ENCODE measurements around the gene IQSEC1.

IQSEC1 gene

DNA sequence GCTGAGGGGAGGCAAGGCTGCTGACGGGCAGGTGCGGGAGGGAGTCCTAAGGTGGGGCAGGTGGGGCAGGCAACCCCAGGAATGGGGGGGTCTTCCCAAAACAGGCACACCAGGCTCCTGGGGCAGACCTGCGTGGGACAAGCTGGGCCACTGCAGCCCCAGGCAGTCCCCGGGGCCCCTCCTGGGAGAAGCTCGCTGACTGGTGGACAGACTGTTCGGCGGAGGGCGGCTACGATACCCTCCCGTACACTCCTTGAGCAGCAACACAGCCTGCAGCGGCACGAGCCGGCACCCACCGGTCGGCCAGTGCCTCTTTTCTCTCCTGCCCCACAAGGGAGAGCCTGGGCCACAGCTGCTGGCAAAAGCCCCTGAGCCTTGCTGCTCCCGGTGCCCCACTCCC lies 165.9 kb downstream of the IQSEC1 start:
- H3K27ac ChIP-seq (ENCODE audit: low read length), result no peak overlapping the region
- no peaks in the 10 kb centered on the region for H3K4me1 ChIP-seq (ENCODE audit: control insufficient read depth in 1 of 2, insufficient read depth in 2 of 2, low read length in 2 of 2)
- H3K4me3 ChIP-seq (ENCODE audit: low read depth in 1 of 2, low read length in 2 of 2), result no peak overlapping the region
- H3K9me3 ChIP-seq (ENCODE audit: control insufficient read depth in 1 of 2, low read length in 2 of 2), result no peaks in the 10 kb centered on the region
- H3K36me3 ChIP-seq (ENCODE audit: control insufficient read depth in 1 of 2, insufficient read depth in 2 of 2, low read length in 2 of 2), result peaks cover 60 to 96% of the 10 kb centered on the region in 2 donors
- no peaks in the 10 kb centered on the region for H3K27me3 ChIP-seq (ENCODE audit: low read depth, low read length)

DNA sequence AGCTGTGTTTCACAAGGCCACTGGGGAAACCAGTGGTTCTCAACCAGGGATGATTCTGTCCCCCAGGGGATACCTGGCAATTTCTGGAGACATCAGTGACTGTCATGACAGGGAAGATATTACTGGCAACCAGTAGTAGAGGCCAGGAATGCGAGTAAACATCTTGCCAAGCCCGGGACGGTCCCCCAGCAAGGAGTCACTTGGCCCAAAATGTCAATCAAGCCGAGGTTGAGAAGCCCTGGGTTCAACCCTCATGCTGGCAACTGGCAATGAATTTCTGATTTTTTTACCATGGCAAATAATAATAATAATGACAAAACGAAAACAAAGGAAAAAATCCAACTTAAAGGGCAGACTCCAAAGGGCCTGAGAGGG lies 166.3 kb downstream of the IQSEC1 start:
- Histone ChIP-seq H3K27ac (ENCODE audit: low read length) (no peak overlapping the region), H3K9me3 (ENCODE audit: control insufficient read depth in 1 of 2, low read length in 2 of 2) (no peaks in the 10 kb centered on the region), H3K4me3 (ENCODE audit: low read depth in 1 of 2, low read length in 2 of 2) (no peak overlapping the region), H3K4me1 (ENCODE audit: control insufficient read depth in 1 of 2, insufficient read depth in 2 of 2, low read length in 2 of 2) (no peaks in the 10 kb centered on the region), H3K27me3 (ENCODE audit: low read depth, low read length) (no peaks in the 10 kb centered on the region), H3K36me3 (ENCODE audit: control insufficient read depth in 1 of 2, insufficient read depth in 2 of 2, low read length in 2 of 2) (peaks cover 56 to 96% of the 10 kb centered on the region in 2 donors)

DNA sequence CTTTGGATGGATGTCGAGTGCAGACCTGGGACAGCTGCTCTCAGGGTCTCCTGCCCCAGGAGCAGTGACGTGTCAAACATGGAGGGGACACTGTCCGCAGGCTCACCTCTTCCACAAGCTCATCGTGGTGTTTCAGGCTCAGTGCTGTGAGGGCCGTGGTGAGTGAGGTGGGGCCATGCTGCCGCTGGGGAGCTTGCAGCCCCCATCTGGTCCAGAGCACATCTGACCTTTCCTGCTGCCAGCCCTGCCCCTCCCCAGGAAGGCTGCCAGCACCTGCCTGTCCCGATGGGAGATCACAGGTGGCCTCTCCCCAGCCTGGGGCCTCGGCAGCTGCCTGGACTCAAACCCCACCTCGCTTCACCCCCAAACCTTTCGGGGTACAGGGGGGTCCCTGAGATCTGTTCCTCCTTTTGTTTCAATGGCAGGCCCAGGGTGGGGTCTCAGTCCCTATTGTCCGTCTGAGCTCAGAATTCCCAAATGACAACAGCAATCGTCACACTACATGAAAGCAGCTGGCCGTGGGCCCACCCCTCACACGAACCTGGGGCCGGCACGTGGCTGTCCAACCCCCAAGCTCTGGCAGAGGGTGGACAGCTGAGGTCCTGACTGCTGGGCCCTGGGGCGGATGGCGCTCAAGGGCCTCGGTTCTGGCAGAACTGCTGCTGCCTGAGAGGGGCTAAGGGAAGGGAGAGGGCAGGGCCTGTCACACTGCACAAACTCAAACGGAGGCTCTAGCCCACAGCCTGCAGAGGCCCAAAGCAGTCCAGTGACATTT lies 166.9 kb downstream of the IQSEC1 start:
- Histone ChIP-seq H3K27ac (ENCODE audit: low read length) (no peak overlapping the region), H3K9me3 (ENCODE audit: control insufficient read depth in 1 of 2, low read length in 2 of 2) (no peaks in the 10 kb centered on the region), H3K27me3 (ENCODE audit: low read depth, low read length) (no peaks in the 10 kb centered on the region), H3K4me3 (ENCODE audit: low read depth in 1 of 2, low read length in 2 of 2) (no peak overlapping the region), H3K36me3 (ENCODE audit: control insufficient read depth in 1 of 2, insufficient read depth in 2 of 2, low read length in 2 of 2) (peaks cover 50 to 96% of the 10 kb centered on the region in 2 donors), H3K4me1 (ENCODE audit: control insufficient read depth in 1 of 2, insufficient read depth in 2 of 2, low read length in 2 of 2) (no peaks in the 10 kb centered on the region)

DNA sequence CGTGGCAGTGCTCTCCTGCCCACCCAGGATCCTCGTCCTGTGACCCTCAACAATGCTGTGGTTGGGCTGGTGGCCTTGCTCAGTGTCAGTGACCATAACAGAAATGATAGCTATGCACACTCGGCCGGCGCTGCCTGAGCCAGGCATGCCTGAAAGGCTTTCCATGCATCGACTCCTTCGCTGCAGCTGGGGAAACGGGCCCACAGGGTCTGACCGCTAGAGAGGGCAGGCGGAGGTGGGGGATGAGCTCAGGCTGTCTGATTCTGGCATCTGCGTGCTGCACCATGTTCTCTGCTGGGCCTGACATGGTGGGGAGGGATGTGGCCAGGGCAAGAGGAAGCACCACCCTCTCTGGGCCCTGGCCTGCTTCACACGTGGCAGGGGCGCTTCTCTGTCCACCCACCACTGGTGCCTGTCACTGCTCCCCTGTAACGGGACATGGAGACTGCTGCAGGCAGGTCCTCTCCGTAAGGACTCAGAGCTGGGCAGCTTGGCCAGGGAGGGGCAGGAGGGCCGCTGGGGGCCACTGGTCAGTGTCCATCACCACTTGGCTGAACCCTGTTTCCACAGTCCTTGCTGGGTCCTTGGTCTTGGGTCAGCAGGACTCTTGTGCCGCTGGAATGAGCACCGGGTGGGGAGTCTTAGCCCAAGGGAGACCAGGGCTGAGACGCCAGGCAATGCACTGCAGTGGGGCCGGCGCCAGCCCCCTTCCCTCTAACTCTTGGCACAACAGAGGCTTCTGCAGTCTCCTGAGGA lies 167.7 kb downstream of the IQSEC1 start:
- Histone ChIP-seq H3K27me3 (ENCODE audit: low read depth, low read length) (no peaks in the 10 kb centered on the region), H3K9me3 (ENCODE audit: control insufficient read depth in 1 of 2, low read length in 2 of 2) (no peaks in the 10 kb centered on the region), H3K4me1 (ENCODE audit: control insufficient read depth in 1 of 2, insufficient read depth in 2 of 2, low read length in 2 of 2) (no peaks in the 10 kb centered on the region), H3K4me3 (ENCODE audit: low read depth in 1 of 2, low read length in 2 of 2) (no peak overlapping the region), H3K36me3 (ENCODE audit: control insufficient read depth in 1 of 2, insufficient read depth in 2 of 2, low read length in 2 of 2) (peaks cover 43 to 96% of the 10 kb centered on the region in 2 donors), H3K27ac (ENCODE audit: low read length) (no peak overlapping the region)

DNA sequence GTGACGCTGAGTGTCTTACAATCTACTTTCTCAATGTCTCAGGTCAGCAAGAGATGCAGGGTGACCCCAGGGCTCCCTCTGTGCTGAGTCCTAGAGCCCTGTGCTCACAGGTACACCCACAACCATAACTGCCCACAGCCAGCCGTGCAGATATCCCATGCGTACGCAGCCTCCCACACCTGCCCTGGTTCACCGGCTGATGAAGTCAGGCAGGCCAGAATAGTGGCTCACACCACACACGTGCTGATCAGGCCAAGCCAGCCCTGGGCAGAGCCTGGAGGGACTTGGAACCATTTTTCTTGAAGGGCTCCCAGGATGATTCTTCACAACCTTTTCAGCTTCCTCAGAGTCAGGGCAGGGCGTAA lies 168.3 kb downstream of the IQSEC1 start:
- Histone ChIP-seq H3K9me3 (ENCODE audit: control insufficient read depth in 1 of 2, low read length in 2 of 2) (no peaks in the 10 kb centered on the region), H3K27ac (ENCODE audit: low read length) (no peak overlapping the region), H3K36me3 (ENCODE audit: control insufficient read depth in 1 of 2, insufficient read depth in 2 of 2, low read length in 2 of 2) (peaks cover 40 to 92% of the 10 kb centered on the region in 2 donors), H3K27me3 (ENCODE audit: low read depth, low read length) (no peaks in the 10 kb centered on the region), H3K4me3 (ENCODE audit: low read depth in 1 of 2, low read length in 2 of 2) (no peak overlapping the region), H3K4me1 (ENCODE audit: control insufficient read depth in 1 of 2, insufficient read depth in 2 of 2, low read length in 2 of 2) (no peaks in the 10 kb centered on the region)

DNA sequence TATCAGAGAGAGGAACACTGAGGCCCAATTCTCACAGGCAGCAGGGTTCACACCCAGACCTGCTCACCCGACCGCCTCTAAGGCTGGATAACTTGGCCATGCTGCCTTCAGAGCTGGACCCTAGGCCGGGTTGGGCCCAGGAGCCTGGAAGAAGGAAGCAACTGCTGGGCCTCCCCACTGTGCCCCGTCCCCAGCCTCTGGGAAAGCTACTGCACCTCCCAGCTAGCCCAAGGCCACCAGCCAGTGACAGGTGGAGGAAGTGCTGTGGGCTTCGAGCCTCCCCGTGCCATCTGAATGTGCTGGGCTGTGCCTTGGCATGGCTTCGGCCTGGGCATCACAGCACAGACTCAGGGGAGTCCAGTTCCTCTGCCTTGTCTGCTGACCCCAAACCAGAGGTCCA lies 169.3 kb downstream of the IQSEC1 start:
- peaks cover 35 to 91% of the 10 kb centered on the region in 2 donors for H3K36me3 ChIP-seq (ENCODE audit: control insufficient read depth in 1 of 2, insufficient read depth in 2 of 2, low read length in 2 of 2)
- no peaks in the 10 kb centered on the region for H3K4me1 ChIP-seq (ENCODE audit: control insufficient read depth in 1 of 2, insufficient read depth in 2 of 2, low read length in 2 of 2)
- H3K4me3 ChIP-seq (ENCODE audit: low read depth in 1 of 2, low read length in 2 of 2), result no peak overlapping the region
- H3K27ac ChIP-seq (ENCODE audit: low read length), result no peak overlapping the region
- no peaks in the 10 kb centered on the region for H3K9me3 ChIP-seq (ENCODE audit: control insufficient read depth in 1 of 2, low read length in 2 of 2)
- H3K27me3 ChIP-seq (ENCODE audit: low read depth, low read length), result no peaks in the 10 kb centered on the region

DNA sequence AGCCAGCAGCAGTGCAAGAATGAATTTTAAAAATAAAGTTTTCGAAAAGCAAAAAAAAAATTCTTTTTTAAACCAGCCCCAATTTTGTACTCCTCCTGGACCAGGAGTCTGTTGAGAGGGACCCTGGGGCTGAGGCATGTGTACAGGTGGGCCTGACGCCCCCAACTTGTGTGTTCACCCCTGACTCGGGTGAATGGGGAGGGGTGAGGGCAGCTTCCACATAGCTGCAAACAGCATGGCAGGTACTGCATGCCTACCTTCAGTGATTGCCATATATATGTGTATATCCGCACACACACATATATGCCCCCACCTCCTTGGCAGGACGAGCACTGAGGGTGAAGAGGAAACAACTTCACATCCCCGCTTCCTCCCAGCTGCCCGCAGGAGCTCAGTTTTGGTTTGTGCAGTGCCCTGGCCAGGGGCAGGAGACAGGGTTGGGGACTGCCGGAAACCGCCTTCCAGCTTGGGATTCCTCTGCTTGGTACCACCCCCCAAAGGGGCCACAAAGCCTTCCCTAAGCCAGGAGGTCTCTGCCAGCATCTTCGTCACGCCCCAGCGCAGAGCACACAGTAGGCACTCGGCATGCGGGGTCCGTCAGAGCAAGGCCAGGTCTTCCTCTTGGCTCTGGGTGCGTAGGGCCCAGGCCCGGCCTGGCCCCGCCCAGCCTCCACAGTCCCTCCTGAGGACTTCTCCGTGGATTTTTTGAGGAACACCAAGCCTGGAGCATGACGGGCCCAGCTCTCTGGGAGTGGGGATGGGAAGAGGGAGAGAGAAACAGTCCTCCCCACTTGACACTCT lies 170.0 kb downstream of the IQSEC1 start:
- no peaks in the 10 kb centered on the region for H3K9me3 ChIP-seq (ENCODE audit: control insufficient read depth in 1 of 2, low read length in 2 of 2)
- peaks cover 28 to 89% of the 10 kb centered on the region in 2 donors for H3K36me3 ChIP-seq (ENCODE audit: control insufficient read depth in 1 of 2, insufficient read depth in 2 of 2, low read length in 2 of 2)
- H3K27ac ChIP-seq (ENCODE audit: low read length), result no peak overlapping the region
- no peaks in the 10 kb centered on the region for H3K27me3 ChIP-seq (ENCODE audit: low read depth, low read length)
- H3K4me1 ChIP-seq (ENCODE audit: control insufficient read depth in 1 of 2, insufficient read depth in 2 of 2, low read length in 2 of 2), result peaks cover 0 to under 1% of the 10 kb centered on the region in 2 donors
- H3K4me3 ChIP-seq (ENCODE audit: low read depth in 1 of 2, low read length in 2 of 2), result no peak overlapping the region

DNA sequence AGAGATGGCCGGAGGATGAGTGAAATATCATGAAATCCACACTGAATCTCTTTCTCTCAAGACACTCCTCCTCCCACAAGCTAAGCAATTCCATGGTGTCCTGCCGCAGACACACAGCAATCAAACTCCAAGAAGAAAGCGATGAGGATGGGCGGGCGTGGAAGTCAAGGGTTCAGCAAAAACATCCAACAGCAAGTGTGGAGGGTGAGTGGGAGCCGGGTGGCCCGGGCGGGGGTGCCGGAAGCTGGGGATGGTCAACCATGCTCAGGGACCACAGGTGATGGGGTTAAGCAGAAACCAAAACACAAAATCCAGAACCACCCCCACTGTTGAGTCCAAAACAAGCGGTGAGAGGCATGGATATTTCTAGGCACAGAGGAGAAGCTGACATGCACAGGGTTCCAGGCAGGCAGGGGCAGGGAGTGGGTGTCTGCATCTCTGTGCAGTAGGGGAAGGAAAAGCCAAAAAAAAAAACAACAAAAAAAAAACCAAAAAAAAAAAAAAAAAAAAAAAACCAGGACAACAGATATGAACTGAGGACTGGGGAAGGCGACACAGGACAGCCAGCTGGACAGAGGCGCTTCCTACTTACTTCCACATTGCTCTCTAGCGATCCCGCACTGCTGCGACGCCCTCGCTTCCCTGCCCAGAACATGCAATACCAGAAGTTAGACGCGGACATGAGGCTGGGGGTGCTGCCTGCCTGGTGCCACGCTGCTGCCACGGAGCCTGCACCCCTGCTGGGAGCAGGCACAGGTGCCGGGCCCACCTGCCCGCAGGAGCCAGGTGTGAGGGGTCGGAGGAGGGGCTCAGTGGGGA lies 170.8 kb downstream of the IQSEC1 start:
- Histone ChIP-seq H3K4me1 (ENCODE audit: control insufficient read depth in 1 of 2, insufficient read depth in 2 of 2, low read length in 2 of 2) (peaks cover 0 to 4% of the 10 kb centered on the region in 2 donors), H3K4me3 (ENCODE audit: low read depth in 1 of 2, low read length in 2 of 2) (no peak overlapping the region), H3K27me3 (ENCODE audit: low read depth, low read length) (no peaks in the 10 kb centered on the region), H3K9me3 (ENCODE audit: control insufficient read depth in 1 of 2, low read length in 2 of 2) (no peaks in the 10 kb centered on the region), H3K27ac (ENCODE audit: low read length) (no peak overlapping the region), H3K36me3 (ENCODE audit: control insufficient read depth in 1 of 2, insufficient read depth in 2 of 2, low read length in 2 of 2) (peaks cover 24 to 85% of the 10 kb centered on the region in 2 donors)

DNA sequence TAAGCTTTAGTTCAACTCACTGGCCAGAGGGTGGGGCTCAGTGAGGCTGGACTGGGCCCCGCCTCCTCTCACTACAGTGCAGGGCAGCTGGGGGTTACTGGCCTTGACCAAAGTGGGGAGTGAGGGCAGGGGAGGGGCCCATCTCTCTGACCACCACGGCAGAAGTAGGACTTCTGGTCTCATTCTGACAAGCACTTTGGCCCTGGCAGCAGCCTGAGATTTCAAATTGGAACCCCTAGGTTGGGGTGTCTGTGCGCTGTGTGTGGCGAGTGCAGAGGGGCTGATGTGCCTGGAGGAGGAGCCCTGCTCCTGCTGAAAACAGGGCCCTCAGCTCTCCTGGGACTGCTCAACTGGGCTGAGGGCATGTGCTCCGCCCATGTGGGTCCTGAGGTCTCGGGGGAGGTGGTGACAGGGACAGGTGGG lies 171.6 kb downstream of the IQSEC1 start:
- Histone ChIP-seq H3K27me3 (ENCODE audit: low read depth, low read length) (no peaks in the 10 kb centered on the region), H3K27ac (ENCODE audit: low read length) (no peak overlapping the region), H3K4me1 (ENCODE audit: control insufficient read depth in 1 of 2, insufficient read depth in 2 of 2, low read length in 2 of 2) (peaks cover 0 to 4% of the 10 kb centered on the region in 2 donors), H3K4me3 (ENCODE audit: low read depth in 1 of 2, low read length in 2 of 2) (no peak overlapping the region), H3K9me3 (ENCODE audit: control insufficient read depth in 1 of 2, low read length in 2 of 2) (no peaks in the 10 kb centered on the region), H3K36me3 (ENCODE audit: control insufficient read depth in 1 of 2, insufficient read depth in 2 of 2, low read length in 2 of 2) (peaks cover 20 to 78% of the 10 kb centered on the region in 2 donors)

DNA sequence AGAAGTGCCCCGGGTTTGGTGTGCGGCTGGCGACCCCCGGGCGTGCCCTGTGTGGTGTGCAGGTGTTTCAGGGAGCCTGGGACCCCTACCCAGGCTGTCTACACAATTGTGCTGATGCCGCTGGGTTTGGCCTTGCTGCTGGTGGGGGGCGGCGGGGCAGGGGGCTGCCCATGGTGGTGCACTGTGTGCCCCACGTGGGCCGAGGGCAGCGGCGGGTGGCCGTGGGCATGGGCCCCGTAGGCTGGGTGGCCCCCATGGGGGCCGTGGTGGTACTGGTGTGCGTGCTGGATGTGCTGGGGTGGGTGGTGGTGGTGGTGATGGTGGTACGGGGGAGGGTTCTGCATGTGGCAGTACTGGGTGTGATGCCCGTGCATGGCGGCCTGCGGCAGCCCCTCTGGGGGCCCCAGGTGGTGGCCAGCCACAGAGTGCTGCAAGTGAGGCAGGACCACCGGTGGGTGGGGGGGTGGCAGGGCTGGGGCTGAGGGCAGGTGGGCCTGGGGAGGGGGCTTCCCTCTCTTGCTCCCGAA lies 172.3 kb downstream of the IQSEC1 start:
- no peaks in the 10 kb centered on the region for H3K9me3 ChIP-seq (ENCODE audit: control insufficient read depth in 1 of 2, low read length in 2 of 2)
- no peak overlapping the region for H3K27ac ChIP-seq (ENCODE audit: low read length)
- no peaks in the 10 kb centered on the region for H3K27me3 ChIP-seq (ENCODE audit: low read depth, low read length)
- no peak overlapping the region for H3K4me3 ChIP-seq (ENCODE audit: low read depth in 1 of 2, low read length in 2 of 2)
- peaks cover 19 to 71% of the 10 kb centered on the region in 2 donors for H3K36me3 ChIP-seq (ENCODE audit: control insufficient read depth in 1 of 2, insufficient read depth in 2 of 2, low read length in 2 of 2)
- H3K4me1 ChIP-seq (ENCODE audit: control insufficient read depth in 1 of 2, insufficient read depth in 2 of 2, low read length in 2 of 2), result peaks cover 0 to 9% of the 10 kb centered on the region in 2 donors
